CD4-positive, alpha-beta T cell (primary cell): ENCODE results near the gene MED22. TPM values are rescaled to one million over a fixed set of nuclear protein-coding genes. Genes with fewer than 3 reads are reported as not detected.
"Not testable (repeated sequence)": the region's sequence is repeated elsewhere in the genome, so short reads cannot be mapped to it uniquely, and the experiment has no call there.

Experiments used
- ATAC-seq: fragments of 200-7000 bp; cut with Tn5 transposase; one replicate; pipeline ENCODE4 v1.10.0; 2022; ENCODE audit warnings: mild to moderate bottlenecking; ENCODE audit not compliant: poor library complexity
- CTCF ChIA-PET: fragments of 350-600 bp; sonication (Branson Sonifier 250); formaldehyde crosslinking; loops from one replicate; lab custom pipeline; 2021; ENCODE audit warnings: antibody characterized with exemption, inconsistent platforms; lab: Charles Lee
- POLR2A ChIA-PET: fragments of 350-600 bp; sonication (Branson Sonifier 250); formaldehyde crosslinking; loops from one replicate; lab custom pipeline; 2021; ENCODE audit warnings: antibody characterized with exemption, inconsistent platforms; lab: Charles Lee
- DNase-seq, 14 experiments: peaks; one replicate each; pipeline ENCODE4 v3.0.0-alpha.2; 2013 to 2020; ENCODE audit warnings: mixed read lengths in 2 of 14
- H3K27ac ChIP-seq, 2 donors: one replicate each; pipeline versions ENCODE4 v1.5.1 to v1.7.0; 2013; ENCODE audit warnings: low read length in 2 of 2, low read depth in 1 of 2, mild to moderate bottlenecking in 1 of 2
- H3K27me3 ChIP-seq, 2 experiments: 1 replicate in 1 of 2; 2 replicates in 1 of 2; pipeline versions ENCODE4 v1.6.1 to v1.7.0; 2013; ENCODE audit warnings: low read length in 2 of 2, control low read depth in 1 of 2, mild to moderate bottlenecking in 1 of 2, moderate library complexity in 1 of 2; ENCODE audit not compliant: insufficient read depth in 2 of 2, control insufficient read depth in 1 of 2
- H3K36me3 ChIP-seq: one replicate; pipeline ENCODE4 v1.6.1; 2013; ENCODE audit warnings: low read length, control low read depth; ENCODE audit not compliant: insufficient read depth
- H3K4me1 ChIP-seq: one replicate; pipeline ENCODE4 v1.6.1; 2013; ENCODE audit warnings: low read length, control low read depth; ENCODE audit not compliant: insufficient read depth
- H3K4me3 ChIP-seq: one replicate; pipeline ENCODE4 v1.5.1; 2013; ENCODE audit warnings: mild to moderate bottlenecking, low read length, moderate library complexity
- H3K9me3 ChIP-seq, 2 experiments: 1 replicate in 1 of 2; 2 replicates in 1 of 2; pipeline versions ENCODE4 v1.6.1 to v1.7.0; 2013; ENCODE audit warnings: low read length in 2 of 2, mild to moderate bottlenecking in 2 of 2, control low read depth in 1 of 2, moderate library complexity in 1 of 2; ENCODE audit not compliant: control insufficient read depth in 1 of 2, insufficient read depth in 1 of 2
- H3K27ac Mint-ChIP-seq: one replicate; pipeline ENCODE4 v1.8.0; 2020; ENCODE audit warnings: mixed read lengths
- H3K27me3 Mint-ChIP-seq: one replicate; pipeline ENCODE4 v1.8.0; 2021; ENCODE audit warnings: mixed read lengths
- H3K36me3 Mint-ChIP-seq: one replicate; pipeline ENCODE4 v1.8.0; 2021; ENCODE audit warnings: low read depth, mixed read lengths
- H3K4me1 Mint-ChIP-seq: one replicate; pipeline ENCODE4 v1.8.0; 2021; ENCODE audit warnings: low read depth, mixed read lengths
- H3K4me3 Mint-ChIP-seq: one replicate; pipeline ENCODE4 v1.8.0; 2020; ENCODE audit warnings: mild to moderate bottlenecking, mixed read lengths
- H3K9me3 Mint-ChIP-seq: one replicate; pipeline ENCODE4 v1.8.0; 2020; ENCODE audit warnings: mixed read lengths
- intact Hi-C, 2 experiments: fragments of 100-400 bp; cut with DNase I in 1 of 2; cut with micrococcal nuclease in 1 of 2; formaldehyde crosslinking; loops; one replicate each; pipeline versions ENCODE4 v1.15.1 to v1.9.0; 2023 to 2025; cut with DNase I, micrococcal nuclease
- total RNA-seq, 174 experiments: library from RNA in 2 of 174; stranded (reverse) in 2 of 174; gene quantifications; one replicate each; pipeline ENCODE4 v1.2.3 and lab custom pipeline; 2021 to 2026
- TF ChIP-seq, protein P1 (sequence below): fragments of 200-600 bp; IDR thresholded peaks from one replicate; pipeline ENCODE4 v1.8.0; 2022; ENCODE audit warnings: antibody characterized with exemption, mild to moderate bottlenecking

Gene MED22
- total RNA-seq, 2 experiments from 2014 or later = 15.7 to 18.0 TPM

DNA sequence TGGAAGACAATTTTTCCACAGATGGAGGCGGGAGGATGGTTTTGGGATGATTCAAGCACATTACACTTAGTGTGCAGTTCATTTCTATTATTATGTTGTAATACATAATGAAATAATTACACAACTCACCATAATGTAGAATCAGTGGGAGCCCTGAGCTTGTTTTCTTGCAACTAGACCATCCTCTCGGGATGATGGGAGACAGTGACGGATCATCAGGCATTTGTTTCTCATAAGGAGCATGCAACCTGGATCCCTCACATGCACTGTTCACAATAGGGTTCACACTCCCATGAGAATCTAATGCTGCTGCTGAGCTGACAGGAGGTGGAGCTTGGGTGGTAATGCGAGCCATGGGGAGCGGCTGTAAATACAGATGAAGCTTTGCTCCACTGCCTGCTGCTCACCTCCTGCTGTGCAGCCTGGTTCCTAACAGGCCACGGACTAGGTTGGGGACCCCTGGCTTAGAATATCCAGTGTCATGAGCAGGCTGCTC is 29.8 kb upstream of the MED22 start:
- Histone ChIP-seq H3K27ac (no peak overlapping the region), H3K4me1 (peaks cover 36% of the 10 kb centered on the region), H3K9me3 (no peaks in the 10 kb centered on the region), H3K27me3 (no peaks in the 10 kb centered on the region), H3K36me3 (peaks cover 12% of the 10 kb centered on the region), H3K4me3 (no peak overlapping the region)
- ATAC-seq (no peak), DNase-seq (no peak)
- Mint-ChIP-seq H3K27me3 (no peaks in the 10 kb centered on the region), H3K36me3 (peaks cover 9% of the 10 kb centered on the region), H3K27ac (no peak overlapping the region), H3K4me3 (peak overlapping the region; percentile 11), H3K9me3 (no peaks in the 10 kb centered on the region), H3K4me1 (peaks cover 23% of the 10 kb centered on the region)
- intact Hi-C loops = loop anchor here in 1 of 2 experiments (5.0 kb wide), 2 partner anchors 40 to 85 kb away; partner anchors contain the start of gene REXO4
- CTCF ChIA-PET = interaction anchor here (1.0 to 2.5 kb wide), 2 partner anchors 22 to 30 kb away, joined by 3 to 7 read pairs; partner anchors contain the start of genes MED22, RPL7A, SURF1 and SURF2
- POLR2A ChIA-PET = interaction anchor here (2.2 to 2.4 kb wide), 2 partner anchors 30 to 43 kb away, joined by 16 to 26 read pairs; partner anchors contain the start of genes MED22, RPL7A and SURF6
- TF ChIP-seq, protein P1, sequence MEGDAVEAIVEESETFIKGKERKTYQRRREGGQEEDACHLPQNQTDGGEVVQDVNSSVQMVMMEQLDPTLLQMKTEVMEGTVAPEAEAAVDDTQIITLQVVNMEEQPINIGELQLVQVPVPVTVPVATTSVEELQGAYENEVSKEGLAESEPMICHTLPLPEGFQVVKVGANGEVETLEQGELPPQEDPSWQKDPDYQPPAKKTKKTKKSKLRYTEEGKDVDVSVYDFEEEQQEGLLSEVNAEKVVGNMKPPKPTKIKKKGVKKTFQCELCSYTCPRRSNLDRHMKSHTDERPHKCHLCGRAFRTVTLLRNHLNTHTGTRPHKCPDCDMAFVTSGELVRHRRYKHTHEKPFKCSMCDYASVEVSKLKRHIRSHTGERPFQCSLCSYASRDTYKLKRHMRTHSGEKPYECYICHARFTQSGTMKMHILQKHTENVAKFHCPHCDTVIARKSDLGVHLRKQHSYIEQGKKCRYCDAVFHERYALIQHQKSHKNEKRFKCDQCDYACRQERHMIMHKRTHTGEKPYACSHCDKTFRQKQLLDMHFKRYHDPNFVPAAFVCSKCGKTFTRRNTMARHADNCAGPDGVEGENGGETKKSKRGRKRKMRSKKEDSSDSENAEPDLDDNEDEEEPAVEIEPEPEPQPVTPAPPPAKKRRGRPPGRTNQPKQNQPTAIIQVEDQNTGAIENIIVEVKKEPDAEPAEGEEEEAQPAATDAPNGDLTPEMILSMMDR = no peak

DNA sequence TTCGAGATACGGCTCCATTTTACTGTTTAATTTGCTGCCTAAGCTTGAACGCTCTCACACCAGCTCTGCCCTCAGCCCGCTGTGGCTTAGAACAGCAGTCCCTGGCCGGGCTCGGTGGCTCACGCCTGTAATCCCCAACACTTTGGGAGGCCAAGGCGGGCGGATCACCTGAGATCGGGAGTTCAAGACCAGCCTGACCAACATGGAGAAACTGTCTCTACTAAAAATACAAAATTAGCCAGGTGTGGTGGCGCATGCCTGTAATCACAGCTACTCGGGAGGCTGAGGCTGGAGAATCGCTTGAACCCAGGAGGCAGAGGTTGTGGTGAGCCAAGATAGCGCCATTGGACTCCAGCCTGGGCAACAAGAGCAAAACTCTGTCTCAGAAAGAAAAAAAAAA is 29.3 kb upstream of the MED22 start:
- H3K27ac Mint-ChIP-seq = peak overlapping the region; percentile 55
- ATAC-seq = not testable (repeated sequence)

DNA sequence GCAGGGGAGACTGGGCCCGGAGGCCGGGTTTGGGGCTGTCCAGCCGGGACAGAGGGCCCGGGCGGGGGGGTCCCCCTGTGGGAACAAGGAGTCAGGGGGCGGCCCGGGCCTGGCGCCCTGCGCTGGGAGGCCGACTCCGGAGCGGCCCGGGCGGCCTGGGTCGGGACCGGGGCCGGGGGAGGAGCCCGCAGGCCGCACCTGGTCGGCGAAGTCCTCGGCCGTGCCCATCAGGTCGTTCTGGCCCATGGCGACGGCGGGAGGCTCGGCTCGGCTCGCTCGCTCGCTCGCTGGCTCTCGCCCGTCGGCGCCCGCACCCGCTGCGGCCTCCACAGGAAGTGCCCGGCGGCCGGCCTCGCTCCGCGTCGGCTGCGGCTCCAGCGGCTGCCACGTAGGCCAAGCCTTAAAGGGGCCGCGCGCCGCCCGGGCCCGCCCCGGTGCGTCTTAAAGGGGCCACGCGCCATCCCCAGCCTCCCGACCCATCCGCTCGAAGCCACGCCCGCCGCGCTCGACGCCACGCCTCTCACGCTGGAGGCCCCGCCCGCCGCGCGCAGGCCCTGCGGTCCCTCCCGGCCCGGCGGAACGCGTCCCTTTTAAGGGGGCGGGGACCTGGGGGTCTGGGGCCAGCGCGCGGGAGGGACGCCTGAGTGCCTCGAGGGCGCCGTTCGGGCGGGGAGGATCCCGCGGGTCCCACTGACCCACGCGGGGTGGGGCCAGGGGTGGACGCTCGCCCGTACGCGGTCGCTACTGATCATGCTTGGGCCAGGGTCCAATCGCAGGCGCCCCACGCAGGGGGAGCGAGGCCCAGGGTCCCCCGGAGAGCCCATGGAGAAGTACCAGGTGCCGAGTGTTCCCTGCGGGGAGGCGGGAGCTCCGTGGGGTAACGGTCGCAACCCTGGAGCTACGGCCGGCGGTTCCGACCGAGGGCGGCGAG is 28.1 kb upstream of the MED22 start, which contains the start of the genes STKLD1 and SURF4:
STKLD1 (plus strand) TSS at position 643 of the 931 bp plus-strand sequence; CDS start at position 751, 108 bp downstream.
SURF4 (minus strand) TSS at position 337 of the 931 bp plus-strand sequence; CDS start at position 246, 91 bp downstream.
- H3K4me3 ChIP-seq = peak within 1 kb of the TSS; percentile 73
- peaks cover 19% of the 10 kb centered on the region for H3K36me3 Mint-ChIP-seq
- intact Hi-C loops = loop anchor here in 1 of 2 experiments (1.0 to 5.0 kb wide), 4 partner anchors 20 to 86 kb away; partner anchors contain the start of genes REXO4, SURF1, SURF2 and SURF6
- no peaks in the 10 kb centered on the region for H3K27me3 Mint-ChIP-seq
- peak; percentile 74 for ATAC-seq
- H3K27ac ChIP-seq = peak within 1 kb of the TSS; percentile 81 to 84
- H3K9me3 ChIP-seq = no peaks in the 10 kb centered on the region
- no peaks in the 10 kb centered on the region for H3K9me3 Mint-ChIP-seq
- POLR2A ChIA-PET = interaction anchor here (0.9 to 8.7 kb wide), 7 partner anchors 11 to 84 kb away, joined by 3 to 109 read pairs (median 16); partner anchors contain the start of genes CACFD1, MED22, REXO4 and RPL7A
- TF ChIP-seq, protein P1 = no peak
- H3K4me3 Mint-ChIP-seq = peak within 1 kb of the TSS; percentile 96
- no peaks in the 10 kb centered on the region for H3K27me3 ChIP-seq
- peak within 1 kb of the TSS; percentile 98 for H3K27ac Mint-ChIP-seq
- peaks cover 53% of the 10 kb centered on the region for H3K4me1 ChIP-seq
- DNase-seq = peak; percentile 84 to 97 (median 94)
- peaks cover 40% of the 10 kb centered on the region for H3K4me1 Mint-ChIP-seq
- CTCF ChIA-PET = interaction anchor here (0.6 to 2.5 kb wide), 2 partner anchors 14 to 20 kb away, joined by 3 to 7 read pairs; partner anchors contain the start of genes SURF1 and SURF2
- peaks cover 12% of the 10 kb centered on the region for H3K36me3 ChIP-seq

More for the DNA sequence above, 29.3 kb upstream of the MED22 start:
- H3K27ac ChIP-seq, H3K27me3 Mint-ChIP-seq, H3K4me3 ChIP-seq, H3K9me3 Mint-ChIP-seq, H3K9me3 ChIP-seq, H3K27me3 ChIP-seq, DNase-seq: not testable (repeated sequence)
- intact Hi-C loops = loop anchor here in 1 of 2 experiments (5.0 kb wide), 2 partner anchors 40 to 85 kb away; partner anchors contain the start of gene REXO4
- peaks cover 28% of the 10 kb centered on the region for H3K4me1 Mint-ChIP-seq
- H3K4me3 Mint-ChIP-seq = peak overlapping the region; percentile 76
- H3K36me3 ChIP-seq = peaks cover 12% of the 10 kb centered on the region
- ChIA-PET POLR2A (interaction anchor here (0.6 to 8.7 kb wide), 5 partner anchors 20 to 42 kb away, joined by 3 to 109 read pairs (median 16); partner anchors contain the start of genes MED22, REXO4, RPL7A and SURF1), CTCF (interaction anchor here (1.0 to 2.5 kb wide), 2 partner anchors 21 to 29 kb away, joined by 3 to 7 read pairs; partner anchors contain the start of genes MED22, RPL7A, SURF1 and SURF2)
- H3K36me3 Mint-ChIP-seq = peaks cover 13% of the 10 kb centered on the region
- peaks cover 40% of the 10 kb centered on the region for H3K4me1 ChIP-seq
